COR-L47 (cell line): Measurements from ENCODE around the gene WFDC12.

Experiments
- DNase-seq: peaks from one replicate; lab custom pipeline; 2025; lab: John Stamatoyannopoulos, UW

The WFDC12 gene

GRCh38 chr20:45115386-45115774 is 8.9 kb downstream of the WFDC12 start:
- DNase-seq: no peak

GRCh38 chr20:45114465-45115385 is 9.5 kb downstream of the WFDC12 start, which contains the start of gene WFDC5:
Gene WFDC5, minus strand, starts transcription at chr20:45115174. Its CDS starts 91 bp downstream, at chr20:45115083.
- DNase-seq: no peak

GRCh38 chr20:45113865-45114264 is 10.4 kb downstream of the WFDC12 start:
- DNase-seq: no peak

GRCh38 chr20:45112754-45113153 is 11.5 kb downstream of the WFDC12 start:
- DNase-seq: no peak

GRCh38 chr20:45111799-45112471 is 12.3 kb downstream of the WFDC12 start:
- DNase-seq: no peak

GRCh38 chr20:45111285-45111684 is 13.0 kb downstream of the WFDC12 start:
- no peak for DNase-seq

GRCh38 chr20:45110301-45110700 is 14.0 kb downstream of the WFDC12 start:
- no peak for DNase-seq

GRCh38 chr20:45109634-45110033 is 14.6 kb downstream of the WFDC12 start:
- DNase-seq: no peak

GRCh38 chr20:45105317-45105716 is 18.9 kb downstream of the WFDC12 start:
- DNase-seq: no peak

- no peak for DNase-seq
Measured at GRCh38 chr20:45104786-45105185, 19.5 kb downstream of the WFDC12 start.

GRCh38 chr20:45103072-45103471 is 21.2 kb downstream of the WFDC12 start:
- no peak for DNase-seq

GRCh38 chr20:45101333-45101850 is 22.9 kb downstream of the WFDC12 start:
- DNase-seq: no peak

- DNase-seq: no peak
Measured at GRCh38 chr20:45100563-45101245, 23.6 kb downstream of the WFDC12 start, which contains the start of gene KCNS1. Gene KCNS1, minus strand, starts transcription at chr20:45101127. Its CDS starts 1,891 bp downstream, at chr20:45099236.

GRCh38 chr20:45098103-45098773 is 26.0 kb downstream of the WFDC12 start:
- no peak for DNase-seq

- no peak for DNase-seq
Measured at GRCh38 chr20:45097485-45098102, 26.7 kb downstream of the WFDC12 start.

- DNase-seq: no peak
Measured at GRCh38 chr20:45096781-45097180, 27.5 kb downstream of the WFDC12 start.

- peak; percentile 23 for DNase-seq
Measured at GRCh38 chr20:45095805-45096238, 28.4 kb downstream of the WFDC12 start.

- DNase-seq: no peak
Measured at GRCh38 chr20:45094864-45095574, 29.2 kb downstream of the WFDC12 start.

- DNase-seq: no peak
Measured at GRCh38 chr20:45094201-45094600, 30.1 kb downstream of the WFDC12 start.

- no peak for DNase-seq
Measured at GRCh38 chr20:45092898-45093297, 31.4 kb downstream of the WFDC12 start.
